Fibroblast of lung (primary cell): Measurements from ENCODE around the gene NCOA5. TPM values are rescaled to one million over a fixed set of nuclear protein-coding genes. Genes with fewer than 3 reads are reported as not detected.

Experiments used
- DNase-seq, 2 donors: peaks; one replicate each; pipeline versions ENCODE4 v3.0.0 to v3.0.0-alpha.2; 2010; ENCODE audit warnings: low read depth in 2 of 2
- H2AFZ ChIP-seq: 2 replicates; pipeline ENCODE4 v1.5.1; 2012; ENCODE audit warnings: low read length, control low read depth, inconsistent platforms
- H3K27ac ChIP-seq: 2 replicates; pipeline ENCODE4 v1.5.1; 2011; ENCODE audit warnings: low read length, control low read depth; ENCODE audit not compliant: insufficient read depth
- H3K27me3 ChIP-seq: 2 replicates; pipeline ENCODE4 v1.5.1; 2011; ENCODE audit warnings: mild to moderate bottlenecking, low read length; ENCODE audit not compliant: control insufficient read depth, insufficient read depth
- H3K36me3 ChIP-seq: 2 replicates; pipeline ENCODE4 v1.5.1; 2011; ENCODE audit warnings: low read length; ENCODE audit not compliant: control insufficient read depth, insufficient read depth
- H3K4me1 ChIP-seq: 2 replicates; pipeline ENCODE4 v1.5.1; 2011; ENCODE audit warnings: low read length; ENCODE audit not compliant: control insufficient read depth, insufficient read depth; ENCODE audit errors: extremely low read depth
- H3K4me2 ChIP-seq: 2 replicates; pipeline ENCODE4 v1.5.1; 2011; ENCODE audit warnings: low read length, control low read depth; ENCODE audit not compliant: insufficient read depth; ENCODE audit errors: extremely low read depth
- H3K4me3 ChIP-seq, 4 experiments: fragments of 200-600 bp in 1 of 4; sonication (generic) in 1 of 4; replicated peaks in 1 of 4; 2 replicates each; pipeline ENCODE4 v1.5.1; 2011 to 2016; ENCODE audit warnings: low read length in 4 of 4, low read depth in 3 of 4, mild to moderate bottlenecking in 3 of 4, control low read depth in 2 of 4, inconsistent platforms in 1 of 4, mixed read lengths in 1 of 4; ENCODE audit not compliant: insufficient read depth in 1 of 4; ENCODE audit errors: control extremely low read depth in 1 of 4
- H3K79me2 ChIP-seq: 2 replicates; pipeline ENCODE4 v1.5.1; 2012; ENCODE audit warnings: mild to moderate bottlenecking, low read length, inconsistent platforms; ENCODE audit not compliant: control insufficient read depth, insufficient read depth
- H3K9ac ChIP-seq: 2 replicates; pipeline ENCODE4 v1.5.1; 2011; ENCODE audit warnings: mild to moderate bottlenecking, low read length, control low read depth; ENCODE audit not compliant: insufficient read depth
- H3K9me3 ChIP-seq: 2 replicates; pipeline ENCODE4 v1.5.1; 2012; ENCODE audit warnings: low read depth, low read length; ENCODE audit not compliant: control insufficient read depth, insufficient read depth
- H4K20me1 ChIP-seq: 2 replicates; pipeline ENCODE4 v1.5.1; 2011; ENCODE audit warnings: low read length; ENCODE audit not compliant: control insufficient read depth, insufficient read depth; ENCODE audit errors: extremely low read depth
- CTCF ChIP-seq, 2 donors: IDR thresholded peaks in 1 of 2; conservative IDR thresholded peaks in 1 of 2; 1 replicate in 1 of 2; 2 replicates in 1 of 2; pipeline ENCODE4 v1.5.1; 2011 to 2012; ENCODE audit warnings: low read length in 2 of 2, control low read depth in 1 of 2, inconsistent platforms in 1 of 2, low read depth in 1 of 2, mild to moderate bottlenecking in 1 of 2
- EZH2 ChIP-seq: IDR thresholded peaks from 2 replicates; pipeline ENCODE4 v1.5.1; 2012; ENCODE audit warnings: low read length, control low read depth, mild to moderate bottlenecking; ENCODE audit errors: missing control alignments
- polyA plus RNA-seq, 2 donors: library from polyadenylated mRNA; depleted of rRNA in 1 of 2; stranded (reverse) in 1 of 2; unstranded in 1 of 2; fragments of >200 nt; gene quantifications; 2 replicates each; pipeline ENCODE4 v1.2.1, GENCODE V29; 2011 to 2012; ENCODE audit warnings: missing spikeins in 1 of 2
- total RNA-seq: library from RNA; depleted of rRNA; stranded (reverse); fragments of >200 nt; gene quantifications from 2 replicates; pipeline ENCODE4 v1.2.1, GENCODE V29; 2014

NCOA5 gene
- total and polyA plus RNA-seq, 2 donors (not counting 1 experiment from before 2014, with no cell fraction given), result 8.1 to 18.0 TPM

- H3K4me3 ChIP-seq, result no peak overlapping the region
- H3K4me1 ChIP-seq, result no peaks in the 10 kb centered on the region
- TF ChIP-seq CTCF (conservative IDR thresholded peaks at IDR 0.05 in 1 of 2, IDR thresholded peaks at IDR 0.05 in 1 of 2; ENCODE audit: low read depth in 1 of 2, low read length in 2 of 2) (no peak), EZH2 (no peak)
- H3K27ac ChIP-seq, result no peak overlapping the region
- H3K9ac ChIP-seq, result no peak overlapping the region
- no peaks in the 10 kb centered on the region for H4K20me1 ChIP-seq
- H2AFZ ChIP-seq, result no peak overlapping the region
- H3K27me3 ChIP-seq, result peaks cover 3% of the 10 kb centered on the region
- no peak for DNase-seq
- no peaks in the 10 kb centered on the region for H3K36me3 ChIP-seq
- H3K79me2 ChIP-seq, result no peaks in the 10 kb centered on the region
- H3K9me3 ChIP-seq, result no peaks in the 10 kb centered on the region
- H3K4me2 ChIP-seq, result no peak overlapping the region
Observed at GRCh38 chr20:46043556-46043955, 46.2 kb downstream of the NCOA5 start.

GRCh38 chr20:46040902-46041535 lies 48.7 kb downstream of the NCOA5 start:
- no peaks in the 10 kb centered on the region for H3K4me1 ChIP-seq
- peaks cover 3% of the 10 kb centered on the region for H3K27me3 ChIP-seq
- H3K4me3 ChIP-seq, result no peak overlapping the region
- no peaks in the 10 kb centered on the region for H4K20me1 ChIP-seq
- peak; percentile 25 to 27 for DNase-seq
- no peaks in the 10 kb centered on the region for H3K36me3 ChIP-seq
- H3K79me2 ChIP-seq, result no peaks in the 10 kb centered on the region
- TF ChIP-seq CTCF (conservative IDR thresholded peaks at IDR 0.05 in 1 of 2, IDR thresholded peaks at IDR 0.05 in 1 of 2; ENCODE audit: low read depth in 1 of 2, low read length in 2 of 2) (no peak), EZH2 (no peak)
- H3K9me3 ChIP-seq, result no peaks in the 10 kb centered on the region
- no peak overlapping the region for H3K9ac ChIP-seq
- no peak overlapping the region for H3K4me2 ChIP-seq
- no peak overlapping the region for H3K27ac ChIP-seq
- H2AFZ ChIP-seq, result no peak overlapping the region

GRCh38 chr20:46037036-46037435 lies 52.7 kb downstream of the NCOA5 start:
- Histone ChIP-seq H3K9ac (no peak overlapping the region), H4K20me1 (no peaks in the 10 kb centered on the region), H3K36me3 (no peaks in the 10 kb centered on the region), H3K79me2 (no peaks in the 10 kb centered on the region), H3K9me3 (no peaks in the 10 kb centered on the region), H3K4me3 (no peak overlapping the region), H3K27me3 (peaks cover 13% of the 10 kb centered on the region), H3K4me1 (no peaks in the 10 kb centered on the region), H3K4me2 (no peak overlapping the region), H2AFZ (no peak overlapping the region), H3K27ac (no peak overlapping the region)
- TF ChIP-seq CTCF (conservative IDR thresholded peaks at IDR 0.05 in 1 of 2, IDR thresholded peaks at IDR 0.05 in 1 of 2; ENCODE audit: low read depth in 1 of 2, low read length in 2 of 2) (no peak), EZH2 (no peak)
- no peak for DNase-seq
